ENCODE results near the gene DOCK7. TPM values are rescaled to one million over a fixed set of nuclear protein-coding genes. Genes with fewer than 3 reads are reported as not detected.

DOCK7 gene
- total and polyA plus RNA-seq, 4 donors: 5.6 to 35.1 (median 21.7) TPM

DNA sequence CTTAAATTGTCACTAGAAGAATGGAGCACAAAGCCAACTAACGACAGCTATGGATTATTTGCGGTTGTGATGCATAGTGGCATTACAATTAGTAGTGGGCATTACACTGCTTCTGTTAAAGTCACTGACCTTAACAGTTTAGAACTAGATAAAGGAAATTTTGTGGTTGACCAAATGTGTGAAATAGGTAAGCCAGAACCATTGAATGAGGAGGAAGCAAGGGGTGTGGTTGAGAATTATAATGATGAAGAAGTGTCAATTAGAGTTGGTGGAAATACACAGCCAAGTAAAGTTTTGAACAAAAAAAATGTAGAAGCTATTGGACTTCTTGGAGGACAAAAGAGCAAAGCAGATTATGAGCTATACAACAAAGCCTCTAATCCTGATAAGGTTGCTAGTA is 237.9 kb downstream of the DOCK7 start:
- no peaks in the 10 kb centered on the region for H3K27me3 ChIP-seq (ENCODE audit: control insufficient read depth in 4 of 4, insufficient read depth in 4 of 4, low read length in 3 of 4)
- H3K4me1 ChIP-seq (ENCODE audit: control insufficient read depth in 4 of 4, insufficient read depth in 4 of 4, low read length in 3 of 4): no peaks in the 10 kb centered on the region
- no peak overlapping the region for H3K4me3 ChIP-seq (ENCODE audit: low read depth in 1 of 3, low read length in 3 of 3)
- no peak overlapping the region for H3K9ac ChIP-seq (ENCODE audit: low read depth in 1 of 2, low read length in 2 of 2)
- WGBS: 85% methylated on average over 2 of the region's 2 CpGs
- peaks cover 14 to 44% (median 38%) of the 10 kb centered on the region in 4 donors for H3K36me3 ChIP-seq (ENCODE audit: control insufficient read depth in 4 of 4, insufficient read depth in 3 of 4, low read depth in 1 of 4, low read length in 3 of 4)
- no peak for TF ChIP-seq HNF4A (conservative IDR thresholded peaks at IDR 0.05)
- TF ChIP-seq NR2F2 (IDR thresholded peaks at IDR 0.05): no peak
- no peak for TF ChIP-seq HNF4G (IDR thresholded peaks at IDR 0.05)
- no peak for TF ChIP-seq FOXA2 (IDR thresholded peaks at IDR 0.05)
- no peak for TF ChIP-seq TAF1 (conservative IDR thresholded peaks at IDR 0.05)
- TF ChIP-seq, protein P1, sequence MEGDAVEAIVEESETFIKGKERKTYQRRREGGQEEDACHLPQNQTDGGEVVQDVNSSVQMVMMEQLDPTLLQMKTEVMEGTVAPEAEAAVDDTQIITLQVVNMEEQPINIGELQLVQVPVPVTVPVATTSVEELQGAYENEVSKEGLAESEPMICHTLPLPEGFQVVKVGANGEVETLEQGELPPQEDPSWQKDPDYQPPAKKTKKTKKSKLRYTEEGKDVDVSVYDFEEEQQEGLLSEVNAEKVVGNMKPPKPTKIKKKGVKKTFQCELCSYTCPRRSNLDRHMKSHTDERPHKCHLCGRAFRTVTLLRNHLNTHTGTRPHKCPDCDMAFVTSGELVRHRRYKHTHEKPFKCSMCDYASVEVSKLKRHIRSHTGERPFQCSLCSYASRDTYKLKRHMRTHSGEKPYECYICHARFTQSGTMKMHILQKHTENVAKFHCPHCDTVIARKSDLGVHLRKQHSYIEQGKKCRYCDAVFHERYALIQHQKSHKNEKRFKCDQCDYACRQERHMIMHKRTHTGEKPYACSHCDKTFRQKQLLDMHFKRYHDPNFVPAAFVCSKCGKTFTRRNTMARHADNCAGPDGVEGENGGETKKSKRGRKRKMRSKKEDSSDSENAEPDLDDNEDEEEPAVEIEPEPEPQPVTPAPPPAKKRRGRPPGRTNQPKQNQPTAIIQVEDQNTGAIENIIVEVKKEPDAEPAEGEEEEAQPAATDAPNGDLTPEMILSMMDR (IDR thresholded peaks at IDR 0.05; ENCODE audit: low read depth, low read length, missing input control): no peak
- TF ChIP-seq EGR1 (IDR thresholded peaks at IDR 0.05; ENCODE audit: low read depth in 2 of 2): no peak
- TF ChIP-seq SP1 (IDR thresholded peaks at IDR 0.05): no peak
- TF ChIP-seq YY1 (IDR thresholded peaks at IDR 0.05): no peak
- TF ChIP-seq, protein P2, sequence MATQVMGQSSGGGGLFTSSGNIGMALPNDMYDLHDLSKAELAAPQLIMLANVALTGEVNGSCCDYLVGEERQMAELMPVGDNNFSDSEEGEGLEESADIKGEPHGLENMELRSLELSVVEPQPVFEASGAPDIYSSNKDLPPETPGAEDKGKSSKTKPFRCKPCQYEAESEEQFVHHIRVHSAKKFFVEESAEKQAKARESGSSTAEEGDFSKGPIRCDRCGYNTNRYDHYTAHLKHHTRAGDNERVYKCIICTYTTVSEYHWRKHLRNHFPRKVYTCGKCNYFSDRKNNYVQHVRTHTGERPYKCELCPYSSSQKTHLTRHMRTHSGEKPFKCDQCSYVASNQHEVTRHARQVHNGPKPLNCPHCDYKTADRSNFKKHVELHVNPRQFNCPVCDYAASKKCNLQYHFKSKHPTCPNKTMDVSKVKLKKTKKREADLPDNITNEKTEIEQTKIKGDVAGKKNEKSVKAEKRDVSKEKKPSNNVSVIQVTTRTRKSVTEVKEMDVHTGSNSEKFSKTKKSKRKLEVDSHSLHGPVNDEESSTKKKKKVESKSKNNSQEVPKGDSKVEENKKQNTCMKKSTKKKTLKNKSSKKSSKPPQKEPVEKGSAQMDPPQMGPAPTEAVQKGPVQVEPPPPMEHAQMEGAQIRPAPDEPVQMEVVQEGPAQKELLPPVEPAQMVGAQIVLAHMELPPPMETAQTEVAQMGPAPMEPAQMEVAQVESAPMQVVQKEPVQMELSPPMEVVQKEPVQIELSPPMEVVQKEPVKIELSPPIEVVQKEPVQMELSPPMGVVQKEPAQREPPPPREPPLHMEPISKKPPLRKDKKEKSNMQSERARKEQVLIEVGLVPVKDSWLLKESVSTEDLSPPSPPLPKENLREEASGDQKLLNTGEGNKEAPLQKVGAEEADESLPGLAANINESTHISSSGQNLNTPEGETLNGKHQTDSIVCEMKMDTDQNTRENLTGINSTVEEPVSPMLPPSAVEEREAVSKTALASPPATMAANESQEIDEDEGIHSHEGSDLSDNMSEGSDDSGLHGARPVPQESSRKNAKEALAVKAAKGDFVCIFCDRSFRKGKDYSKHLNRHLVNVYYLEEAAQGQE (IDR thresholded peaks at IDR 0.05): no peak
- TF ChIP-seq RAD21 (IDR thresholded peaks at IDR 0.05): no peak
- TF ChIP-seq, protein P3, sequence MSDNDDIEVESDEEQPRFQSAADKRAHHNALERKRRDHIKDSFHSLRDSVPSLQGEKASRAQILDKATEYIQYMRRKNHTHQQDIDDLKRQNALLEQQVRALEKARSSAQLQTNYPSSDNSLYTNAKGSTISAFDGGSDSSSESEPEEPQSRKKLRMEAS (IDR thresholded peaks at IDR 0.05): no peak
- TF ChIP-seq FOXA1 (IDR thresholded peaks at IDR 0.05): no peak
- no peak for TF ChIP-seq RXRA (IDR thresholded peaks at IDR 0.05)
- TF ChIP-seq, protein P4, sequence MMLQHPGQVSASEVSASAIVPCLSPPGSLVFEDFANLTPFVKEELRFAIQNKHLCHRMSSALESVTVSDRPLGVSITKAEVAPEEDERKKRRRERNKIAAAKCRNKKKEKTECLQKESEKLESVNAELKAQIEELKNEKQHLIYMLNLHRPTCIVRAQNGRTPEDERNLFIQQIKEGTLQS (IDR thresholded peaks at IDR 0.05): no peak
- no peaks in the 10 kb centered on the region for H3K9me3 ChIP-seq (ENCODE audit: control insufficient read depth in 4 of 4, low read length in 3 of 4)
- H3K27ac ChIP-seq (ENCODE audit: low read depth in 1 of 2, low read length in 2 of 2): no peak overlapping the region
- DNase-seq (ENCODE audit: low spot score): no peak

DNA sequence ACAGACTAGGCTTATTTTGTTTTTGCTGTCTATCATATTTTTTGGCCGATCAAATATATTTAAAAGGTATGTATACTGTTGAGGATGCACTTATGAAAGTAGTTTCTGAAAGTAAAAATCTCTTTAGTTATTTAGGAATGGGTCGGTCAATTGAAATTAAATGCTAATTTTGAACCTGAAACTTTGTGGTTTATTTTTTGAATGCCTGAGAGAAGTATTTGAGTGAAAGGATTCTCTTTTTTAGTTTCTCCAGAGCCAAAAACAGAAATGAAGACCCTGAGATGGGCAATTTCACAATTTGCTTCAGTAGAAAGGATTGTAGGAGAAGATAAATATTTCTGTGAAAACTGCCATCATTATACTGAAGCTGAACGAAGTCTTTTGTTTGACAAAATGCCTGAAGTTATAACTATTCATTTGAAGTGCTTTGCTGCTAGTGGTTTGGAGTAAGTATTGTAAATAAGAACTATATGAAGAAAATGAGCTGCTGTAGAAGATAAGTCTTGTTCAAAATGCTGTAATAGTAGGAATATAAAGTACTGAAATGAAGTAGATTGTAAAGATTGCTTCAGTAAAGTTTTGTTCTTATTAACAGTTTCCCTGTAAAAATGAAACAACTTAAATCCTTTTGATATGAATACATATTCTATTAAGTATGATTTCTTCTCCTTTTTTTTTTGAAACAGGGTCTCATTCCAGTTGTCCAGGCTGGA is 239.8 kb downstream of the DOCK7 start:
- no peak for DNase-seq (ENCODE audit: low spot score)
- TF ChIP-seq, protein P4 (IDR thresholded peaks at IDR 0.05): no peak
- TF ChIP-seq NR2F2 (IDR thresholded peaks at IDR 0.05) (no peak), TAF1 (conservative IDR thresholded peaks at IDR 0.05) (no peak), EGR1 (IDR thresholded peaks at IDR 0.05; ENCODE audit: low read depth in 2 of 2) (no peak)
- H3K27me3 ChIP-seq (ENCODE audit: control insufficient read depth in 4 of 4, insufficient read depth in 4 of 4, low read length in 3 of 4): no peaks in the 10 kb centered on the region
- H3K27ac ChIP-seq (ENCODE audit: low read depth in 1 of 2, low read length in 2 of 2): no peak overlapping the region
- H3K4me1 ChIP-seq (ENCODE audit: control insufficient read depth in 4 of 4, insufficient read depth in 4 of 4, low read length in 3 of 4): no peaks in the 10 kb centered on the region
- H3K4me3 ChIP-seq (ENCODE audit: low read depth in 1 of 3, low read length in 3 of 3): no peak overlapping the region
- H3K36me3 ChIP-seq (ENCODE audit: control insufficient read depth in 4 of 4, insufficient read depth in 3 of 4, low read depth in 1 of 4, low read length in 3 of 4): peaks cover 9 to 47% (median 36%) of the 10 kb centered on the region in 4 donors
- WGBS: 91% methylated on average over 3 of the region's 3 CpGs
- H3K9ac ChIP-seq (ENCODE audit: low read depth in 1 of 2, low read length in 2 of 2): no peak overlapping the region
- no peaks in the 10 kb centered on the region for H3K9me3 ChIP-seq (ENCODE audit: control insufficient read depth in 4 of 4, low read length in 3 of 4)

All from liver (tissue), 9 donors.